ENCODE measurements around the gene GP1BB.

DNA sequence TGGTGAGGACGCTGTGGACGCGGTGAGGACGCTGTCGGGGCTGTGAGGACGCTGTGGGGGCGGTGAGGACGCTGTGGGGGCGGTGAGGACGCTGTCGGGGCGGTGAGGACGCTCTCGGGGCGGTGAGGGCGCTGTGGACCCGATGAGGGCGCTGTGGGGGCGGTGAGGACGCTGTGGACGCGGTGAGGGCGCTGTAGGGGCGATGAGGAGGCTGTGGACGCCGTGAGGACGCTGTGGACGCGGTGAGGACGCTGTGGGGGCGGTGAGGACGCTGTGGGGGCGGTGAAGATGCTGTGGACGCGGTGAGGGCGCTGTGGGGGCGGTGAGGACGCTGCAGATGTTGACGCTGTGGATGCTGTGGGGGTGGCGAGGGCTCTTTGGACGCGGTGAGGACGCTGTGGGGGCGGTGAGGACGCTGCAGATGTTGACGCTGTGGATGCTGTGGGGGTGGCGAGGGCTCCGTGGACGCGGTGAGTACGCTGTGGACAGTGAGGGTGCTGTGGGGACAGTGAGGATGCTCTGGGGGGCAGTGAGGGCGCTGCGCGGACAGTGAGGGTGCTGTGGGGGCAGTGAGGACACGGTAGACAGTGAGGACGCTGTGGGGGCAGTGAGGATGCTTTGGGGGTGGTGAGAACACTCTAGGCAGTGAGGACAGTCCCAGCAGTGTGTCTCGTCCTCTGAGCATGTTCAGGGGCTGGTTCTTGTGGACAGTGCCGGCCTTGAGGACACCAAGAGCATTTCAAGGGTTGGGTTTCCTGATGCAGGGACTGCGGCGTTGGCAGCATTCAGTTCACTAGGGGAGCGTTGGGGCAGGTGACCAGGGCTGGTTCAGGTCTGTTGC is 4.2 kb downstream of the GP1BB start:
- TF ChIP-seq, protein P1, sequence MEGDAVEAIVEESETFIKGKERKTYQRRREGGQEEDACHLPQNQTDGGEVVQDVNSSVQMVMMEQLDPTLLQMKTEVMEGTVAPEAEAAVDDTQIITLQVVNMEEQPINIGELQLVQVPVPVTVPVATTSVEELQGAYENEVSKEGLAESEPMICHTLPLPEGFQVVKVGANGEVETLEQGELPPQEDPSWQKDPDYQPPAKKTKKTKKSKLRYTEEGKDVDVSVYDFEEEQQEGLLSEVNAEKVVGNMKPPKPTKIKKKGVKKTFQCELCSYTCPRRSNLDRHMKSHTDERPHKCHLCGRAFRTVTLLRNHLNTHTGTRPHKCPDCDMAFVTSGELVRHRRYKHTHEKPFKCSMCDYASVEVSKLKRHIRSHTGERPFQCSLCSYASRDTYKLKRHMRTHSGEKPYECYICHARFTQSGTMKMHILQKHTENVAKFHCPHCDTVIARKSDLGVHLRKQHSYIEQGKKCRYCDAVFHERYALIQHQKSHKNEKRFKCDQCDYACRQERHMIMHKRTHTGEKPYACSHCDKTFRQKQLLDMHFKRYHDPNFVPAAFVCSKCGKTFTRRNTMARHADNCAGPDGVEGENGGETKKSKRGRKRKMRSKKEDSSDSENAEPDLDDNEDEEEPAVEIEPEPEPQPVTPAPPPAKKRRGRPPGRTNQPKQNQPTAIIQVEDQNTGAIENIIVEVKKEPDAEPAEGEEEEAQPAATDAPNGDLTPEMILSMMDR (IDR thresholded peaks at IDR 0.05; ENCODE audit: borderline replicate concordance, extremely low read depth, low read length, poor library complexity, severe bottlenecking) = no peak
- TF ChIP-seq EZH2 (IDR thresholded peaks at IDR 0.05; ENCODE audit: borderline replicate concordance, low read depth, low read length, severe bottlenecking) = no peak

All from DND-41 (cell line).